ENCODE results near the gene RASGEF1C.

RASGEF1C gene

GRCh38 chr5:180143656-180144364 lies 65.2 kb downstream of the RASGEF1C start:
- Histone ChIP-seq H3K27me3 (replicated peaks; ENCODE audit: control insufficient read depth, insufficient read depth, low read length, poor library complexity, severe bottlenecking) (no peaks in the 10 kb centered on the region), H3K9me3 (ENCODE audit: control insufficient read depth, low read length) (no peaks in the 10 kb centered on the region), H3K4me3 (ENCODE audit: insufficient read depth, low read depth, low read length, poor library complexity, severe bottlenecking) (no peak overlapping the region), H3K36me3 (ENCODE audit: control insufficient read depth, insufficient read depth, low read length) (no peaks in the 10 kb centered on the region), H3K27ac (ENCODE audit: insufficient read depth, low read length, poor library complexity, severe bottlenecking) (no peak overlapping the region), H3K4me1 (ENCODE audit: control insufficient read depth, insufficient read depth, low read length, poor library complexity, severe bottlenecking) (no peaks in the 10 kb centered on the region)
- no peak for DNase-seq

GRCh38 chr5:180142824-180143610 lies 66.0 kb downstream of the RASGEF1C start:
- DNase-seq, result no peak
- Histone ChIP-seq H3K9me3 (ENCODE audit: control insufficient read depth, low read length) (no peaks in the 10 kb centered on the region), H3K27ac (ENCODE audit: insufficient read depth, low read length, poor library complexity, severe bottlenecking) (no peak overlapping the region), H3K27me3 (replicated peaks; ENCODE audit: control insufficient read depth, insufficient read depth, low read length, poor library complexity, severe bottlenecking) (no peaks in the 10 kb centered on the region), H3K4me3 (ENCODE audit: insufficient read depth, low read depth, low read length, poor library complexity, severe bottlenecking) (no peak overlapping the region), H3K36me3 (ENCODE audit: control insufficient read depth, insufficient read depth, low read length) (no peaks in the 10 kb centered on the region), H3K4me1 (ENCODE audit: control insufficient read depth, insufficient read depth, low read length, poor library complexity, severe bottlenecking) (no peaks in the 10 kb centered on the region)

- H3K27ac ChIP-seq (ENCODE audit: insufficient read depth, low read length, poor library complexity, severe bottlenecking), result no peak overlapping the region
- H3K4me1 ChIP-seq (ENCODE audit: control insufficient read depth, insufficient read depth, low read length, poor library complexity, severe bottlenecking), result no peaks in the 10 kb centered on the region
- H3K27me3 ChIP-seq (replicated peaks; ENCODE audit: control insufficient read depth, insufficient read depth, low read length, poor library complexity, severe bottlenecking), result no peaks in the 10 kb centered on the region
- H3K36me3 ChIP-seq (ENCODE audit: control insufficient read depth, insufficient read depth, low read length), result no peaks in the 10 kb centered on the region
- H3K9me3 ChIP-seq (ENCODE audit: control insufficient read depth, low read length), result no peaks in the 10 kb centered on the region
- no peak overlapping the region for H3K4me3 ChIP-seq (ENCODE audit: insufficient read depth, low read depth, low read length, poor library complexity, severe bottlenecking)
- no peak for DNase-seq
Measured at GRCh38 chr5:180142021-180142765, 66.8 kb downstream of the RASGEF1C start.

- H3K36me3 ChIP-seq (ENCODE audit: control insufficient read depth, insufficient read depth, low read length), result no peaks in the 10 kb centered on the region
- no peak overlapping the region for H3K27ac ChIP-seq (ENCODE audit: insufficient read depth, low read length, poor library complexity, severe bottlenecking)
- DNase-seq, result no peak
- H3K9me3 ChIP-seq (ENCODE audit: control insufficient read depth, low read length), result no peaks in the 10 kb centered on the region
- no peaks in the 10 kb centered on the region for H3K4me1 ChIP-seq (ENCODE audit: control insufficient read depth, insufficient read depth, low read length, poor library complexity, severe bottlenecking)
- H3K4me3 ChIP-seq (ENCODE audit: insufficient read depth, low read depth, low read length, poor library complexity, severe bottlenecking), result no peak overlapping the region
- no peaks in the 10 kb centered on the region for H3K27me3 ChIP-seq (replicated peaks; ENCODE audit: control insufficient read depth, insufficient read depth, low read length, poor library complexity, severe bottlenecking)
Measured at GRCh38 chr5:180141068-180141660, 67.8 kb downstream of the RASGEF1C start.

- DNase-seq, result no peak
- no peaks in the 10 kb centered on the region for H3K27me3 ChIP-seq (replicated peaks; ENCODE audit: control insufficient read depth, insufficient read depth, low read length, poor library complexity, severe bottlenecking)
- H3K27ac ChIP-seq (ENCODE audit: insufficient read depth, low read length, poor library complexity, severe bottlenecking), result no peak overlapping the region
- no peaks in the 10 kb centered on the region for H3K9me3 ChIP-seq (ENCODE audit: control insufficient read depth, low read length)
- no peaks in the 10 kb centered on the region for H3K4me1 ChIP-seq (ENCODE audit: control insufficient read depth, insufficient read depth, low read length, poor library complexity, severe bottlenecking)
- no peaks in the 10 kb centered on the region for H3K36me3 ChIP-seq (ENCODE audit: control insufficient read depth, insufficient read depth, low read length)
- H3K4me3 ChIP-seq (ENCODE audit: insufficient read depth, low read depth, low read length, poor library complexity, severe bottlenecking), result no peak overlapping the region
Measured at GRCh38 chr5:180140571-180140970, 68.4 kb downstream of the RASGEF1C start.

GRCh38 chr5:180140079-180140554 lies 68.9 kb downstream of the RASGEF1C start:
- Histone ChIP-seq H3K9me3 (ENCODE audit: control insufficient read depth, low read length) (no peaks in the 10 kb centered on the region), H3K27me3 (replicated peaks; ENCODE audit: control insufficient read depth, insufficient read depth, low read length, poor library complexity, severe bottlenecking) (no peaks in the 10 kb centered on the region), H3K36me3 (ENCODE audit: control insufficient read depth, insufficient read depth, low read length) (no peaks in the 10 kb centered on the region), H3K27ac (ENCODE audit: insufficient read depth, low read length, poor library complexity, severe bottlenecking) (no peak overlapping the region), H3K4me1 (ENCODE audit: control insufficient read depth, insufficient read depth, low read length, poor library complexity, severe bottlenecking) (no peaks in the 10 kb centered on the region), H3K4me3 (ENCODE audit: insufficient read depth, low read depth, low read length, poor library complexity, severe bottlenecking) (no peak overlapping the region)
- DNase-seq, result no peak

GRCh38 chr5:180139731-180140055 lies 69.3 kb downstream of the RASGEF1C start:
- Histone ChIP-seq H3K27ac (ENCODE audit: insufficient read depth, low read length, poor library complexity, severe bottlenecking) (no peak overlapping the region), H3K36me3 (ENCODE audit: control insufficient read depth, insufficient read depth, low read length) (no peaks in the 10 kb centered on the region), H3K9me3 (ENCODE audit: control insufficient read depth, low read length) (no peaks in the 10 kb centered on the region), H3K27me3 (replicated peaks; ENCODE audit: control insufficient read depth, insufficient read depth, low read length, poor library complexity, severe bottlenecking) (no peaks in the 10 kb centered on the region), H3K4me1 (ENCODE audit: control insufficient read depth, insufficient read depth, low read length, poor library complexity, severe bottlenecking) (no peaks in the 10 kb centered on the region), H3K4me3 (ENCODE audit: insufficient read depth, low read depth, low read length, poor library complexity, severe bottlenecking) (no peak overlapping the region)
- DNase-seq, result no peak

GRCh38 chr5:180138976-180139730 lies 69.9 kb downstream of the RASGEF1C start:
- H3K4me3 ChIP-seq (ENCODE audit: insufficient read depth, low read depth, low read length, poor library complexity, severe bottlenecking), result no peak overlapping the region
- no peak for DNase-seq
- no peaks in the 10 kb centered on the region for H3K9me3 ChIP-seq (ENCODE audit: control insufficient read depth, low read length)
- H3K4me1 ChIP-seq (ENCODE audit: control insufficient read depth, insufficient read depth, low read length, poor library complexity, severe bottlenecking), result no peaks in the 10 kb centered on the region
- no peaks in the 10 kb centered on the region for H3K36me3 ChIP-seq (ENCODE audit: control insufficient read depth, insufficient read depth, low read length)
- no peak overlapping the region for H3K27ac ChIP-seq (ENCODE audit: insufficient read depth, low read length, poor library complexity, severe bottlenecking)
- H3K27me3 ChIP-seq (replicated peaks; ENCODE audit: control insufficient read depth, insufficient read depth, low read length, poor library complexity, severe bottlenecking), result no peaks in the 10 kb centered on the region

- Histone ChIP-seq H3K9me3 (ENCODE audit: control insufficient read depth, low read length) (no peaks in the 10 kb centered on the region), H3K36me3 (ENCODE audit: control insufficient read depth, insufficient read depth, low read length) (no peaks in the 10 kb centered on the region), H3K4me1 (ENCODE audit: control insufficient read depth, insufficient read depth, low read length, poor library complexity, severe bottlenecking) (no peaks in the 10 kb centered on the region), H3K4me3 (ENCODE audit: insufficient read depth, low read depth, low read length, poor library complexity, severe bottlenecking) (no peak overlapping the region), H3K27ac (ENCODE audit: insufficient read depth, low read length, poor library complexity, severe bottlenecking) (no peak overlapping the region), H3K27me3 (replicated peaks; ENCODE audit: control insufficient read depth, insufficient read depth, low read length, poor library complexity, severe bottlenecking) (no peaks in the 10 kb centered on the region)
- DNase-seq, result no peak
Measured at GRCh38 chr5:180138214-180138975, 70.6 kb downstream of the RASGEF1C start.
